Head of caudate nucleus (tissue), 42 donors: ENCODE data around the gene TSC22D4.

Source experiments
- DNase-seq, 42 donors: peaks; one replicate each; pipeline versions ENCODE4 v3.0.0 to v3.0.0-alpha.2; 2020 to 2021; ENCODE audit warnings: mixed read lengths in 7 of 42
- intact Hi-C: fragments of 100-400 bp; cut with DNase I; formaldehyde crosslinking; loops from one replicate; pipeline ENCODE4 v1.15.0; 2022

Gene TSC22D4

DNA sequence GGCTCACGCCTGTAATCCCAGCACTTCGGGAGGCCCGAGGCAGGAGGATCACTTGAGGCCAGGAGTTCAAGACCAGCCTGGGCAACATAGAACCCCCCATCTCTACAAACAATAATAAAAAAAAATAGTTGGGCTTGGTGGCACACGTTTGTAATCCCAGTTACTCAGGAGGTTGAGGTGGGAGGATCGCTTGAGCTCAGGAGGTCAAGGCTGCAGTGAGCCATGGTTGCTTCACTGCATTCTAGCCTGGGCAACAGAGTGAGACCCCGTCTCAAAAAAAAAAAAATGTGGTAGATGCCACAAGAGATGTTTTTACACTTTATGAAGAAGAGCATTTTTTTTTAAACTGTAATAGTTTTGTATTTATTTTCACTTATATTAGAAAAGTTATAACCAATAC, 17.5 kb upstream of the TSC22D4 start:
- intact Hi-C loops, result no loop called here
- no peak for DNase-seq

DNA sequence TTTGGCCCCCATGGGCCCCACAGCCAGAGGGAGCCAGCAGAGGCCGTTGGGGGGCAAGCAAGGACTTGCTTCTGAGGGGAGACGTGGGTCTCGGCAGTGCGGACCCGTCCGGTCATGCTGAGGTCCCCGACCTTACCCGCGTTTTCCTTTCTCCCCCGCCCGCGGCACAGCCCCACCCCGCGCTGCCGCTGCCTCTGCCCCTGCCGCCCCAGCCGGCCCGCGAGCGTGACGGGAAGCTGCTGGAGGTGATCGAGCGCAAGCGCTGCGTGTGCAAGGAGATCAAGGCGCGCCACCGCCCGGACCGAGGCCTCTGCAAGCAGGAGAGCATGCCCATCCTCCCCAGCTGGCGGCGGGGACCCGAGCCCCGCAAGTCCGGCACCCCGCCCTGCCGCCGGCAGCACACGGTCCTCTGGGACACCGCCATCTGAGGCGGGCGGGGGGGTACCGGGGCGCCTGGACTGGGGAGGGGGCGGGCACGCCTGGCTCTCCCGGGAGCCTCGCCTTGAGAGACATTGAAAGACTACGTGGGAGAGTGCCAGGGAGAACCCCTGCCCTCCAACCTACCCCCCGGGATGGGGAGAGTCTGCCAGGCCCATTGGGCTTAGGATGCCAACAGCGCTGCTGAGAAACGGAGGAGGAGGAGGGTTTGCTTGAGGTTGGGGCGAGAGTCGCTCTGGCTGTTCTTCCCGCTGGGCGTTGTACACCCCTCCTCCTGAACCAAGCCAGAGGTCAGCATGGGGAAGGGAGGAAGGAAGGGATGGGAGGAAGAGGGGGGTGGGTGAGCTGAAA, 14.7 kb upstream of the TSC22D4 start:
- intact Hi-C loops, result no loop called here

DNA sequence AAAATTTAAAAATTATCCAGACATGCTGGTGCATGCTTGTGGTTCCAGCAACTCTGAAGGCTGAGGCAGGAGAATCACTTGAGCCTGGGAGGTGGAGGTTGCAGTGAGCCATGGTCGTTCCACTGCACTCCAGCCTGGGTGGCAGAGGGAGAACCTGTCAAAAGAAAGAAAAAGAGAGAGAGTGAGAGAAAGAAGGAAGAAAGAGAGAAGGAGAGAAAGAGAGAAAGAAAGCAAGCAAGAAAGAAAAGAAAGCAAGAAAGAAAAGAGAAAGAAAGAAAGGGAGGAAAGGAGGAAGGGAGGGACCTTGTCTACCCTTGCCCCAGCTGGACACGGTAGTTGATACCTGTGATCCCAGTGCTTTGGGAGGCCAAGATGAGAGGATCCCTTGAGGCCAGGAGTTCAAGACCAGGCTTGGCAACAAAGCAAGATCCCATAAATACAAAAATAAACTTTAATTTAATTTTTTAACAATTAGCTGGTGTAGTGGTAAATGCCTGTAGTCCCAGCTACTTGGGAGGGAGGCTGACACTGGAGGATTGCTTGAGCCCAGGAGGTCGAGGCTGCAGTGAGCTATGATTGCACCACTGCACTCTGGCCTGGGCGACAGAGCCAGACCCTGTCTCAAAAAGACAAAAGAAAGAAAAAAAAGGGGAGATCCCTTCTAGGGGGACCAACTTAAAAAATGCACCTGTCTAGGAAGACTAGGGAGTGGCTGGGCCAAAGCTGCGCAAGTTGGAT, 13.9 kb upstream of the TSC22D4 start:
- no peak for DNase-seq
- intact Hi-C loops, result no loop called here

More for the DNA sequence above, 14.7 kb upstream of the TSC22D4 start:
- DNase-seq, result peak in 39 of 42 donors; percentile 45 to 83 (median 71)

GRCh38 chr7:100491192-100491578, 12.2 kb upstream of the TSC22D4 start:
- DNase-seq, result no peak
- intact Hi-C loops, result no loop called here

DNA sequence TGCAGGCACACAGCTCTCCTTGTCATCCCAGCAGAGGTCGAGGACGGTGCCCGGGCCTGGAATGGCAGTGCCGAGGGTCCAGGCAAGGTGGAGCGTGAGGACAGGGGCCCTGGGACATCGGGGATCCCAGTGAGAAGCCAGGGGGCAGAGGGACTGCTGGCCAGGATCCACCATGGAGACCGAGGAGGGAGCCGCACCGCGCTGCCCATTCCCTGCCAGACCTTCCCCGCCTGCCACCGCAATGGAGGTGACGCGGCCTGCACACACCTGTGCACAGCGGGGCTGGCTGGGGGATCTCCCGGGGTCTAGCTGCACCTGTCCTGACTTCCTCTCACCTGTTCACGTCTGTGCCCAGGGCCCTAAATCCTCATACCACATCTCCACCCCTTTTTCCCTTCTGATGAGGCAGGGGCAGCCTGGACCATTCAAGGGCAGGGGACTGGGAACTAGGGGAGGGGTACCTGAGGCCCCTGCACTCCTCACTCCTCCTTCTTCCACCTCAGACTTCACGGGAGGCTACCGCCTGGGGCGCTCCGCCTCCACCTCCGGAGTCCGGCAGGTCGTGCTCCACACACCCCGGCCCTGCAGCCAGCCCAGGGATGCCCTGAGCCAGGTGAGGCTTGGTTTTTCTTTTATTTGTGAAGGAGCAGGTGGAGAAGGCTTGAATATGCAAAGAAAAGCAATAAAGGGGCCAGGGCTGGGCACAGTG, 11.6 kb upstream of the TSC22D4 start:
- intact Hi-C loops, result no loop called here
- no peak for DNase-seq

DNA sequence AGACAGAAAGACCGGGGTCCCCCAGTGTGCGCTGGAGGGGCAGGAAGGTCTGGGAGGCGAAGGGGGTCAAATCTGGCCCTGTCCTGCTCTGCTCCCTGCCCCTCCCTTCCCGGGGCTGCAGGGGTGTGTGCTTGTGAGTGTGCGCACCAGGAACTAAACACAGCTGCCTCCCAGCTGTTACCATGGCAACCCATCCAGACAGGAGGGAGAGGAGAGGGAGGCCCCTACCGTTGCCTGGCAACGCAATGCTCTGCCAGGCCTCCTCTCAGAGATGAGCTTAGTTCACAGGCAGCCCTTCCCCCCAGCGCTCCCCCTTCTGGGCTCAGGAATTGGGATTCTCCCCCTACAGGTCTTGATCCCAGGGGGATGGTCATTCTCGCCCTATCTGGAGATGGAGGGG, 10.8 kb upstream of the TSC22D4 start:
- DNase-seq, result peak; percentile 89 to 100 (median 97)
- intact Hi-C loops, result no loop called here

DNA sequence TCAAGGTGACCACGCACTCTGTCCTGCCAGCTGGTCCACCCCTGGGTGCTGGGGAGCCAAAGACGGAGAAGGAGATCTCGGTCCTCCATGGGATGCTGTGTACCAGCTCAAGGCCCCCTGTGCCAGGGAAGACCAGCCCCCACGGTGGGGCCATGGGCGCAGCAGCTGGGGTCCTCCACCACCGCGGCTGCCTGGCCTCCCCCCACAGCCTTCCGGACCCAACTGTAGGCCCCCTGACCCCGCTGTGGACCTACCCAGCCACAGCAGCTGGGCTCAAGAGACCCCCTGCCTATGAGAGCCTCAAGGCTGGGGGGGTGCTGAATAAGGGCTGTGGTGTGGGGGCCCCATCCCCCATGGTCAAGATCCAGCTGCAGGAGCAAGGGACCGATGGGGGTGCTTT, 10.1 kb upstream of the TSC22D4 start:
- intact Hi-C loops, result no loop called here
- DNase-seq, result no peak

DNA sequence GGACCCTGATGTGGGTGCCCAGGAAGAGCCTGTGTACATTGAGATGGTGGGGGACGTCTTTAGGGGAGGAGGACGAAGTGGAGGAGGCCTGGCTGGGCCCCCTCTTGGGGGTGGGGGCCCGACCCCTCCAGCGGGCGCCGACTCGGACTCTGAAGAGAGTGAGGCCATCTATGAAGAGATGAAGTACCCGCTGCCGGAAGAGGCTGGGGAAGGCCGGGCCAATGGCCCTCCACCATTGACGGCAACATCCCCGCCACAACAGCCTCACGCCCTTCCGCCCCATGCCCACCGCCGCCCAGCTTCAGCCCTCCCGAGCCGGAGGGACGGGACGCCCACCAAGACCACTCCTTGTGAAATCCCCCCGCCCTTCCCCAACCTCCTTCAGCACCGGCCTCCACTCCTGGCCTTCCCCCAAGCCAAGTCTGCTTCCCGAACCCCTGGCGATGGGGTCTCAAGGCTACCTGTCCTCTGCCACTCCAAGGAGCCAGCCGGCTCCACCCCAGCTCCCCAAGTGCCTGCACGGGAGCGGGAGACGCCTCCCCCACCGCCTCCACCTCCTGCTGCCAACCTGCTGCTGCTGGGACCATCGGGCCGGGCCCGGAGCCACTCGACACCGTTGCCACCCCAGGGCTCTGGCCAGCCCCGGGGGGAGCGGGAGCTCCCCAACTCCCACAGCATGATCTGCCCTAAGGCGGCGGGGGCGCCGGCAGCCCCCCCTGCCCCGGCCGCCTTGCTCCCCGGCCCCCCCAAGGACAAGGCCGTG, 9.5 kb upstream of the TSC22D4 start:
- intact Hi-C loops, result no loop called here
- no peak for DNase-seq

DNA sequence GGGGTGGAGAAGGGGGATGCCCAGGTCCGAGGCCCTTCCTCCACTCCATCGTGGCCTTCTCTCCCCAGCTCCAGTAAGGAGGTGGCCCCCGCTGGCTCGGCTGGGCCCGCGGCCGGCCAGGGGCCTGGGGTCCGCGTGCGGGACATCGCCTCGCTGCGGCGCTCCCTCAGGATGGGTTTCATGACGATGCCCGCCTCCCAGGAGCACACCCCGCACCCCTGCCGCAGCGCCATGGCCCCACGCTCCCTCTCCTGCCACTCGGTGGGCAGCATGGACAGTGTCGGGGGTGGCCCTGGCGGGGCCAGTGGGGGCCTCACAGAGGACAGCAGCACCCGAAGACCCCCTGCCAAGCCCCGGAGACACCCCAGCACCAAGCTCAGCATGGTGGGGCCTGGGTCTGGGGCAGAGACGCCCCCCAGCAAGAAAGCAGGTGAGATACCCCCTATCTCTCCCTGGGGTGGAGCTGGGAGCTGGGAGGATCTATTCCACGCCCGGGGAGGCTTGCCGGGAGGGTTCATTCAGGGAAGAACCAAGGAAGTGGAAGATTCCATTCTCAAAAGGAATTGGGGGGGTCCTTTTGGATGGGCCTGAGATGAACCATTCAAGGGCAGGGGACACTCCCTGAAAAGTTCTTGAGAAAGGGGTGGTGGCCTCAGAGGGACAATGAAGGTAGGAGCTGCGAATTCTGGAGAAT, 7.9 kb upstream of the TSC22D4 start:
- intact Hi-C loops, result no loop called here
- peak in 22 of 42 donors; percentile 28 to 81 (median 58) for DNase-seq

DNA sequence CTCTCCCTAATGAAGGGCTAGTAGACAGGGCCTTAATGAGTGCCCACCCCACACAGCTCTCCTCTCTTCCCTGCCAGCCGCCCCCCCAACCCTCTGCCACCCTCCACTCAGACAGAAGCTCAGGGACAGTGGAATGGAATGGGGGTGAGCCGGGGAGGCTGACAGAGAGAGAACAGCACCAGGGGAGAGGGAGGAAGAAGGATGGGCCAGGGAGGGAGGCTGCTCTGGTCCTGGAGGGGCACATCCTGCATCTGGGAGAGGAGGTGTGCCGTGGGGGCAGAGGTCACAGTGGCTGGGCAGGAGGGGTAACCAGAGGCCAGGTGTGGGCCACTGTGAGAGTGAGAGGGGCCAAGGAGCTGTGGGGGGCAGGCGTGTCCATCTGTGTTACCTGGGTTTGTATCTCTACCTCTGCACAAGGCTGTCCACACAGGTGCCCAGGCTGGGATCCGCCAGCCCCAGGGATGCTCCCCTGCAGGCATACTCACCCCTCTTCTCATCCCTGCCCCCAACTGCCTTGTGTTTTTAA, 7.2 kb upstream of the TSC22D4 start:
- intact Hi-C loops, result no loop called here
- peak in 1 of 42 donors; percentile 8 for DNase-seq

- intact Hi-C loops, result no loop called here
- DNase-seq, result no peak
Measured at GRCh38 chr7:100485471-100485876, 6.5 kb upstream of the TSC22D4 start.

- intact Hi-C loops, result loop anchor here (5.0 kb wide), 1 partner anchor 83 kb away; no protein-coding TSS in a partner anchor
- no peak for DNase-seq
Measured at GRCh38 chr7:100484673-100485045, 5.6 kb upstream of the TSC22D4 start.

GRCh38 chr7:100483722-100484672, 5.0 kb upstream of the TSC22D4 start, which contains the start of gene NYAP1:
Gene NYAP1, plus strand, starts transcription at chr7:100483927. Its CDS starts 1,385 bp downstream, at chr7:100485312.
- peak in 39 of 42 donors; percentile 25 to 81 (median 67) for DNase-seq
- intact Hi-C loops, result loop anchor here (2.0 to 5.0 kb wide), 2 partner anchors 15 to 83 kb away; no protein-coding TSS in a partner anchor

- peak in 41 of 42 donors; percentile 32 to 89 (median 79) for DNase-seq
- intact Hi-C loops, result loop anchor here (2.0 to 5.0 kb wide), 2 partner anchors 14 to 84 kb away; no protein-coding TSS in a partner anchor
Measured at GRCh38 chr7:100483090-100483721, 4.2 kb upstream of the TSC22D4 start.

GRCh38 chr7:100482728-100483089, 3.7 kb upstream of the TSC22D4 start:
- intact Hi-C loops, result loop anchor here (2.0 to 5.0 kb wide), 2 partner anchors 14 to 85 kb away; no protein-coding TSS in a partner anchor
- DNase-seq, result no peak

- no peak for DNase-seq
- intact Hi-C loops, result loop anchor here (5.0 kb wide), 1 partner anchor 86 kb away; no protein-coding TSS in a partner anchor
Measured at GRCh38 chr7:100481466-100481865, 2.5 kb upstream of the TSC22D4 start.
